Measurements from ENCODE around the gene PXK. TPM values are rescaled to one million over a fixed set of nuclear protein-coding genes. Genes with fewer than 3 reads are reported as not detected.

Gene PXK
- total and polyA plus RNA-seq, 10 of the 15 experiments (the other 5 are each of a cell fraction or from before 2014, with no cell fraction given), result 8.4 to 38.0 (median 27.6) TPM

- Histone ChIP-seq H3K4me3 (no peak overlapping the region), H3K27me3 (replicated peaks in 1 of 2; ENCODE audit: control insufficient read depth in 2 of 2, insufficient read depth in 2 of 2, low read length in 1 of 2) (no peaks in the 10 kb centered on the region; a peak in 1 of 4 replicates), H3K9ac (ENCODE audit: control insufficient read depth, insufficient read depth, low read length) (no peak overlapping the region), H3K4me1 (ENCODE audit: control insufficient read depth, insufficient read depth, low read length) (no peaks in the 10 kb centered on the region), H2AFZ (ENCODE audit: control insufficient read depth, low read depth, low read length) (no peak overlapping the region), H3K4me2 (ENCODE audit: control insufficient read depth, insufficient read depth) (no peak overlapping the region), H3K79me2 (ENCODE audit: control insufficient read depth, insufficient read depth, low read length) (no peaks in the 10 kb centered on the region), H4K20me1 (ENCODE audit: control insufficient read depth, insufficient read depth) (no peaks in the 10 kb centered on the region), H3K27ac (ENCODE audit: control insufficient read depth, insufficient read depth) (no peak overlapping the region), H3K9me3 (replicated peaks; ENCODE audit: control insufficient read depth, insufficient read depth, low read length) (no peaks in the 10 kb centered on the region; the same call in 2 of the 3 replicates), H3K36me3 (ENCODE audit: control insufficient read depth in 2 of 2, insufficient read depth in 2 of 2, low read length in 1 of 2) (no peaks in the 10 kb centered on the region)
- DNase-seq (ENCODE audit: low read depth, low spot score) (no peak), FAIRE-seq (no peak), ATAC-seq (peak; percentile 59)
- no TSS peak for BruUV-seq (replicated peaks)
- RAD21 ChIA-PET (ENCODE audit: unreplicated experiment), result interaction anchor here (0.7 to 6.3 kb wide), 13 partner anchors 8 to 215 kb away, joined by 3 to 106 read pairs (median 4); partner anchors contain the start of gene ABHD6
- POLR2A ChIA-PET, result interaction anchor here (0.6 to 1.8 kb wide), 3 partner anchors 109 to 114 kb away, joined by 3 to 7 read pairs (median 5); no protein-coding TSS in a partner anchor
- in situ Hi-C loops (cut with MboI) (loop anchor here (5.0 kb wide), 1 partner anchor 113 kb away; no protein-coding TSS in a partner anchor), intact Hi-C loops (cut with micrococcal nuclease; ENCODE audit: unreplicated experiment) (loop anchor here (1.0 to 10.0 kb wide), 3 partner anchors 63 to 295 kb away; partner anchors contain the start of genes ABHD6 and FLNB)
- WGBS (ENCODE audit: insufficient coverage, insufficient replicate concordance, low lambda C conversion rate, missing lambda C conversion rate), result 13% methylated on average over 8 of the region's 8 CpGs
- CTCF ChIA-PET, result interaction anchor here (0.6 to 15.5 kb wide), 24 partner anchors 8 to 778 kb away, joined by 3 to 503 read pairs (median 4); partner anchors contain the start of genes DNASE1L3 and FLNB
- peak; percentile 48 to 59 (median 51); a peak in 5 of 6 replicates for TF ChIP-seq CTCF (IDR thresholded peaks at IDR 0.05 in 2 of 3, conservative IDR thresholded peaks at IDR 0.05 in 1 of 3; ENCODE audit: control insufficient read depth in 2 of 3, extremely low read depth in 1 of 3, insufficient read depth in 1 of 3, low read depth in 3 of 3, low read length in 3 of 3)
- TF ChIP-seq RAD21 (IDR thresholded peaks at IDR 0.05; ENCODE audit: insufficient read depth, low read depth, low read length), result peak; percentile 74
- TF ChIP-seq SMC3 (IDR thresholded peaks at IDR 0.05; ENCODE audit: borderline replicate concordance, low read length), result peak; percentile 82
- TF ChIP-seq CUX1 (IDR thresholded peaks at IDR 0.05; ENCODE audit: insufficient replicate concordance, low read depth, low read length), result no peak
- SMC1A ChIA-PET (ENCODE audit: uncharacterized antibody, unreplicated experiment), result interaction anchor here (0.8 to 6.6 kb wide), 14 partner anchors 13 to 127 kb away, joined by 3 to 127 read pairs (median 4); no protein-coding TSS in a partner anchor
Observed at GRCh38 chr3:58299839-58300516, 32.7 kb upstream of the PXK start.
